Neural cell (in vitro differentiated cells): ENCODE measurements around the gene COA5. TPM values are rescaled to one million over a fixed set of nuclear protein-coding genes. Genes with fewer than 3 reads are reported as not detected.

Source experiments
- H2AFZ ChIP-seq: fragments of 200-600, 300-800 bp; sonication (generic), shearing (Covaris generic); 2 replicates; pipeline ENCODE4 v1.6.0; 2014; ENCODE audit warnings: low read depth, mild to moderate bottlenecking, antibody characterized with exemption, low read length, moderate library complexity
- H3F3A ChIP-seq: fragments of 200-600 bp; shearing (Covaris generic); 2 replicates; pipeline ENCODE4 v1.6.1; 2016; ENCODE audit warnings: mild to moderate bottlenecking, moderate library complexity, mixed read lengths, antibody characterized with exemption, low read length; ENCODE audit not compliant: insufficient read depth, poor library complexity, severe bottlenecking
- H3K27ac ChIP-seq: fragments of 200-600, 300-800 bp; sonication (generic), shearing (Covaris generic); 2 replicates; pipeline ENCODE4 v1.5.1; 2014; ENCODE audit warnings: mild to moderate bottlenecking, low read length, moderate library complexity
- H3K27me3 ChIP-seq: fragments of 300-800, 200-600 bp; sonication (generic), shearing (Covaris generic); 2 replicates; pipeline ENCODE4 v1.6.0; 2014; ENCODE audit warnings: mild to moderate bottlenecking, low read depth, low read length, moderate library complexity; ENCODE audit not compliant: insufficient read depth
- H3K36me3 ChIP-seq: fragments of 300-800, 200-600 bp; sonication (generic), shearing (Covaris generic); 2 replicates; pipeline ENCODE4 v1.5.1; 2014; ENCODE audit warnings: mild to moderate bottlenecking, antibody characterized with exemption, low read length, moderate library complexity; ENCODE audit not compliant: insufficient read depth
- H3K4me2 ChIP-seq: fragments of 300-800, 200-600 bp; sonication (generic), shearing (Covaris generic); 2 replicates; pipeline ENCODE4 v1.6.0; 2014; ENCODE audit warnings: mild to moderate bottlenecking, low read length
- H3K4me3 ChIP-seq: fragments of 300-800, 200-600 bp; sonication (generic), shearing (Covaris generic); 2 replicates; pipeline ENCODE4 v1.5.1; 2014; ENCODE audit warnings: mild to moderate bottlenecking, low read length, moderate library complexity
- H3K79me2 ChIP-seq: fragments of 200-600 bp; shearing (Covaris generic); replicated peaks from 2 replicates; pipeline ENCODE4 v1.6.0; 2014; ENCODE audit warnings: mild to moderate bottlenecking, low read length, moderate library complexity; ENCODE audit not compliant: insufficient read depth
- H3K9ac ChIP-seq: fragments of 300-800, 200-600 bp; sonication (generic), shearing (Covaris generic); 2 replicates; pipeline ENCODE4 v1.6.1; 2016; ENCODE audit warnings: mild to moderate bottlenecking, low read length, mixed read lengths
- H3K9me2 ChIP-seq: fragments of 200-600 bp; shearing (Covaris generic); 2 replicates; pipeline ENCODE4 v1.6.1; 2016; ENCODE audit warnings: mild to moderate bottlenecking, low read length, mixed read lengths; ENCODE audit not compliant: insufficient read depth
- H3K9me3 ChIP-seq: fragments of 200-600, 300-800 bp; sonication (generic), shearing (Covaris generic); 2 replicates; pipeline ENCODE4 v1.6.1; 2016; ENCODE audit warnings: mild to moderate bottlenecking, mixed run types, low read length, moderate library complexity, mixed read lengths
- H4K20me1 ChIP-seq: fragments of 200-600 bp; shearing (Covaris generic); 2 replicates; pipeline ENCODE4 v1.6.1; 2016; ENCODE audit warnings: mild to moderate bottlenecking, mixed run types; ENCODE audit not compliant: insufficient read depth
- CTCF ChIP-seq: fragments of 450-650 bp; IDR thresholded peaks from 2 replicates; pipeline ENCODE4 v1.5.1; 2014; ENCODE audit warnings: antibody characterized with exemption, mild to moderate bottlenecking, moderate library complexity; ENCODE audit not compliant: poor library complexity, severe bottlenecking
- EP300 ChIP-seq: fragments of 450-650 bp; conservative IDR thresholded peaks from 2 replicates; pipeline ENCODE4 v1.6.1; 2014; ENCODE audit warnings: antibody characterized with exemption, mild to moderate bottlenecking, moderate library complexity; ENCODE audit not compliant: poor library complexity, severe bottlenecking
- EZH2 ChIP-seq: fragments of 200-600, 300-800 bp; shearing (Covaris generic), sonication (generic); IDR thresholded peaks from 2 replicates; pipeline ENCODE4 v1.6.1; 2014; ENCODE audit warnings: antibody characterized with exemption, low read length, borderline replicate concordance, mild to moderate bottlenecking; ENCODE audit not compliant: insufficient read depth, poor library complexity, severe bottlenecking
- MXI1 ChIP-seq: fragments of 450-650 bp; conservative IDR thresholded peaks from 2 replicates; pipeline ENCODE4 v1.6.1; 2014; ENCODE audit warnings: antibody characterized with exemption, mild to moderate bottlenecking; ENCODE audit not compliant: poor library complexity, severe bottlenecking
- POLR2AphosphoS5 ChIP-seq: IDR thresholded peaks from 2 replicates; pipeline ENCODE4 v1.6.1; 2012
- RAD21 ChIP-seq: fragments of 450-650 bp; conservative IDR thresholded peaks from 2 replicates; pipeline ENCODE4 v1.6.1; 2014; ENCODE audit warnings: antibody characterized with exemption, mild to moderate bottlenecking, moderate library complexity
- REST ChIP-seq: IDR thresholded peaks from 2 replicates; pipeline ENCODE4 v1.6.1; 2012; ENCODE audit warnings: borderline replicate concordance
- SMC3 ChIP-seq: fragments of 450-650 bp; conservative IDR thresholded peaks from 2 replicates; pipeline ENCODE4 v1.6.1; 2014; ENCODE audit warnings: antibody characterized with exemption, mild to moderate bottlenecking, moderate library complexity; ENCODE audit not compliant: poor library complexity
- TAF1 ChIP-seq: IDR thresholded peaks from 2 replicates; pipeline ENCODE4 v1.6.1; 2012; ENCODE audit warnings: low read depth
- polyA plus RNA-seq: library from polyadenylated mRNA; depleted of rRNA; stranded (reverse); fragments of >200 nt; gene quantifications from 2 replicates; pipeline ENCODE4 v1.2.3, GENCODE V29; 2014

The COA5 gene
- polyA plus RNA-seq, 1 donor from 2014 or later, result 160 TPM

- no peaks in the 10 kb centered on the region for H3F3A ChIP-seq
- H3K79me2 ChIP-seq, result no peaks in the 10 kb centered on the region
- H3K9ac ChIP-seq, result no peak overlapping the region
- no peak overlapping the region for H2AFZ ChIP-seq
- TF ChIP-seq EP300, result no peak
- TF ChIP-seq MXI1, result no peak
- no peak for TF ChIP-seq REST
- no peak for TF ChIP-seq TAF1
- TF ChIP-seq RAD21, result no peak
- no peak for TF ChIP-seq CTCF
- no peak for TF ChIP-seq POLR2AphosphoS5
- no peak for TF ChIP-seq SMC3
- TF ChIP-seq EZH2, result no peak
- H3K9me3 ChIP-seq, result no peaks in the 10 kb centered on the region
- H3K27ac ChIP-seq, result no peak overlapping the region
- no peaks in the 10 kb centered on the region for H3K9me2 ChIP-seq
- no peaks in the 10 kb centered on the region for H4K20me1 ChIP-seq
- H3K36me3 ChIP-seq, result no peaks in the 10 kb centered on the region
- H3K27me3 ChIP-seq, result no peaks in the 10 kb centered on the region
- H3K4me2 ChIP-seq, result no peak overlapping the region
- no peak overlapping the region for H3K4me3 ChIP-seq
These were observed 35.3 kb upstream of the COA5 start for GRCh38 chr2:98643496-98644100.

- no peak overlapping the region for H3K9ac ChIP-seq
These were observed 29.3 kb upstream of the COA5 start for GRCh38 chr2:98637401-98638147.

More at GRCh38 chr2:98637401-98638147, 29.3 kb upstream of the COA5 start:
- no peak overlapping the region for H2AFZ ChIP-seq
- no peaks in the 10 kb centered on the region for H3K9me3 ChIP-seq
- no peaks in the 10 kb centered on the region for H3K9me2 ChIP-seq
- H3K4me3 ChIP-seq, result no peak overlapping the region
- no peak overlapping the region for H3K4me2 ChIP-seq
- no peaks in the 10 kb centered on the region for H4K20me1 ChIP-seq
- no peaks in the 10 kb centered on the region for H3K79me2 ChIP-seq
- no peak overlapping the region for H3K27ac ChIP-seq
- H3K36me3 ChIP-seq, result peaks cover 3% of the 10 kb centered on the region
- no peaks in the 10 kb centered on the region for H3K27me3 ChIP-seq
- H3F3A ChIP-seq, result no peaks in the 10 kb centered on the region
- TF ChIP-seq EZH2, result no peak
